Activated naive CD8-positive, alpha-beta T cell treated with anti-CD3 and anti-CD28 coated beads, Interleukin-2, amount 10 ng/mL, durations not matched to agents 7 days and 5 days (primary cell): ENCODE results near the gene ZNG1A. TPM values are rescaled to one million over a fixed set of nuclear protein-coding genes. Genes with fewer than 3 reads are reported as not detected.
"Not testable (repeated sequence)": the region's sequence is repeated elsewhere in the genome, so short reads cannot be mapped to it uniquely, and the experiment has no call there.

ENCODE experiments used
- ATAC-seq: fragments of 150-1000 bp; cut with Tn5 transposase; one replicate; pipeline ENCODE4 v1.10.0; 2021; ENCODE audit warnings: low read depth, moderate library complexity
- POLR2A ChIA-PET: fragments of 350-600 bp; sonication (Branson Sonifier 250); formaldehyde crosslinking; loops from one replicate; lab custom pipeline; 2021; ENCODE audit warnings: antibody characterized with exemption; lab: Charles Lee
- DNase-seq: peaks from one replicate; pipeline ENCODE4 v3.0.0; 2021
- H3K27ac Mint-ChIP-seq: one replicate; pipeline ENCODE4 v1.8.0; 2022; ENCODE audit warnings: mild to moderate bottlenecking, mixed read lengths
- H3K27me3 Mint-ChIP-seq: one replicate; pipeline ENCODE4 v1.8.0; 2022; ENCODE audit warnings: mild to moderate bottlenecking, moderate library complexity, mixed read lengths
- H3K36me3 Mint-ChIP-seq: one replicate; pipeline ENCODE4 v1.8.0; 2021; ENCODE audit warnings: mild to moderate bottlenecking, mixed read lengths
- H3K4me1 Mint-ChIP-seq: one replicate; pipeline ENCODE4 v1.8.0; 2021; ENCODE audit warnings: mixed read lengths
- H3K4me3 Mint-ChIP-seq: one replicate; pipeline ENCODE4 v1.8.0; 2022; ENCODE audit warnings: mild to moderate bottlenecking, moderate library complexity, mixed read lengths
- H3K9me3 Mint-ChIP-seq: one replicate; pipeline ENCODE4 v1.8.0; 2021; ENCODE audit warnings: mixed read lengths
- total RNA-seq, 2 experiments: library from RNA; stranded (reverse); gene quantifications; one replicate each; pipeline ENCODE4 v1.2.3, GENCODE V29; 2021

ZNG1A gene
- total RNA-seq, 2 experiments from 2014 or later: 26.4 to 27.5 TPM

GRCh38 chr9:139880-140279 is 39.0 kb downstream of the ZNG1A start:
- H3K27ac Mint-ChIP-seq, H3K9me3 Mint-ChIP-seq, H3K4me1 Mint-ChIP-seq, ATAC-seq, POLR2A ChIA-PET, H3K27me3 Mint-ChIP-seq, DNase-seq, H3K36me3 Mint-ChIP-seq, H3K4me3 Mint-ChIP-seq: not testable (repeated sequence)

- H3K27ac Mint-ChIP-seq, POLR2A ChIA-PET, H3K9me3 Mint-ChIP-seq, ATAC-seq, H3K36me3 Mint-ChIP-seq, DNase-seq: not testable (repeated sequence)
- Mint-ChIP-seq H3K4me3 (peak within 1 kb of the TSS; percentile 53), H3K27me3 (peaks cover 38% of the 10 kb centered on the region), H3K4me1 (peaks cover 15% of the 10 kb centered on the region)
Observed at GRCh38 chr9:117995-118467, 60.8 kb downstream of the ZNG1A start, which contains the start of gene FOXD4. FOXD4 (minus strand) TSS chr9:118417; CDS start chr9:118119, 298 bp downstream.

- H3K27ac Mint-ChIP-seq, H3K9me3 Mint-ChIP-seq, POLR2A ChIA-PET, H3K36me3 Mint-ChIP-seq, ATAC-seq: not testable (repeated sequence)
- peaks cover 15% of the 10 kb centered on the region for H3K4me1 Mint-ChIP-seq
- peaks cover 43% of the 10 kb centered on the region for H3K27me3 Mint-ChIP-seq
- peak overlapping the region; percentile 53 for H3K4me3 Mint-ChIP-seq
- peak; percentile 61 for DNase-seq
Observed at GRCh38 chr9:117144-117994, 61.5 kb downstream of the ZNG1A start.

- Mint-ChIP-seq H3K27me3 (peaks cover 48% of the 10 kb centered on the region), H3K4me3 (peak overlapping the region; percentile 27), H3K4me1 (peaks cover 15% of the 10 kb centered on the region)
- ATAC-seq, DNase-seq, H3K36me3 Mint-ChIP-seq, POLR2A ChIA-PET, H3K9me3 Mint-ChIP-seq, H3K27ac Mint-ChIP-seq: not testable (repeated sequence)
Observed at GRCh38 chr9:116239-117077, 62.4 kb downstream of the ZNG1A start.

- peaks cover 48% of the 10 kb centered on the region for H3K27me3 Mint-ChIP-seq
- H3K36me3 Mint-ChIP-seq, H3K9me3 Mint-ChIP-seq, DNase-seq, H3K27ac Mint-ChIP-seq, ATAC-seq, POLR2A ChIA-PET: not testable (repeated sequence)
- H3K4me1 Mint-ChIP-seq: peaks cover 15% of the 10 kb centered on the region
- peak overlapping the region; percentile 70 for H3K4me3 Mint-ChIP-seq
Observed at GRCh38 chr9:115118-115451, 63.8 kb downstream of the ZNG1A start.

- POLR2A ChIA-PET, H3K36me3 Mint-ChIP-seq, H3K27ac Mint-ChIP-seq, ATAC-seq, H3K9me3 Mint-ChIP-seq: not testable (repeated sequence)
- H3K4me3 Mint-ChIP-seq: peak overlapping the region; percentile 70
- peaks cover 15% of the 10 kb centered on the region for H3K4me1 Mint-ChIP-seq
- peak; percentile 49 for DNase-seq
- peaks cover 51% of the 10 kb centered on the region for H3K27me3 Mint-ChIP-seq
Observed at GRCh38 chr9:114267-115117, 64.4 kb downstream of the ZNG1A start.

- H3K27ac Mint-ChIP-seq, H3K9me3 Mint-ChIP-seq, H3K36me3 Mint-ChIP-seq, POLR2A ChIA-PET: not testable (repeated sequence)
- ATAC-seq (peak; percentile 72), DNase-seq (peak; percentile 58)
- peaks cover 56% of the 10 kb centered on the region for H3K27me3 Mint-ChIP-seq
- H3K4me3 Mint-ChIP-seq: peak overlapping the region; percentile 66
- peaks cover 17% of the 10 kb centered on the region for H3K4me1 Mint-ChIP-seq
Observed at GRCh38 chr9:113468-114266, 65.2 kb downstream of the ZNG1A start.

- POLR2A ChIA-PET, ATAC-seq, H3K27ac Mint-ChIP-seq, H3K36me3 Mint-ChIP-seq, DNase-seq, H3K9me3 Mint-ChIP-seq: not testable (repeated sequence)
- peaks cover 15% of the 10 kb centered on the region for H3K4me1 Mint-ChIP-seq
- peaks cover 56% of the 10 kb centered on the region for H3K27me3 Mint-ChIP-seq
- peak overlapping the region; percentile 35 for H3K4me3 Mint-ChIP-seq
Observed at GRCh38 chr9:112589-113467, 66.0 kb downstream of the ZNG1A start.

- DNase-seq, H3K9me3 Mint-ChIP-seq, H3K27ac Mint-ChIP-seq, H3K4me3 Mint-ChIP-seq, POLR2A ChIA-PET, ATAC-seq, H3K36me3 Mint-ChIP-seq, H3K4me1 Mint-ChIP-seq: not testable (repeated sequence)
- peaks cover 46% of the 10 kb centered on the region for H3K27me3 Mint-ChIP-seq
Observed at GRCh38 chr9:110672-111071, 68.2 kb downstream of the ZNG1A start.

- ATAC-seq, H3K4me1 Mint-ChIP-seq, H3K9me3 Mint-ChIP-seq, H3K36me3 Mint-ChIP-seq, POLR2A ChIA-PET, DNase-seq, H3K4me3 Mint-ChIP-seq, H3K27ac Mint-ChIP-seq: not testable (repeated sequence)
- peaks cover 37% of the 10 kb centered on the region for H3K27me3 Mint-ChIP-seq
Observed at GRCh38 chr9:109540-109939, 69.3 kb downstream of the ZNG1A start.

- H3K36me3 Mint-ChIP-seq, H3K27ac Mint-ChIP-seq, H3K4me3 Mint-ChIP-seq, DNase-seq, ATAC-seq, H3K9me3 Mint-ChIP-seq, POLR2A ChIA-PET, H3K4me1 Mint-ChIP-seq: not testable (repeated sequence)
- H3K27me3 Mint-ChIP-seq: peaks cover 34% of the 10 kb centered on the region
Observed at GRCh38 chr9:108742-109495, 69.9 kb downstream of the ZNG1A start.
